Measurements from ENCODE around the gene OPN5. TPM values are rescaled to one million over a fixed set of nuclear protein-coding genes. Genes with fewer than 3 reads are reported as not detected.
A peak's percentile ranks its signal among the peaks of the same experiment; 100 is the strongest.
"Not testable (repeated sequence)": the region's sequence is repeated elsewhere in the genome, so short reads cannot be mapped to it uniquely, and the experiment has no call there.

Gene OPN5, protein sequence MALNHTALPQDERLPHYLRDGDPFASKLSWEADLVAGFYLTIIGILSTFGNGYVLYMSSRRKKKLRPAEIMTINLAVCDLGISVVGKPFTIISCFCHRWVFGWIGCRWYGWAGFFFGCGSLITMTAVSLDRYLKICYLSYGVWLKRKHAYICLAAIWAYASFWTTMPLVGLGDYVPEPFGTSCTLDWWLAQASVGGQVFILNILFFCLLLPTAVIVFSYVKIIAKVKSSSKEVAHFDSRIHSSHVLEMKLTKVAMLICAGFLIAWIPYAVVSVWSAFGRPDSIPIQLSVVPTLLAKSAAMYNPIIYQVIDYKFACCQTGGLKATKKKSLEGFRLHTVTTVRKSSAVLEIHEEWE
- not detected for polyA plus RNA-seq (ENCODE audit: low read depth in 6 of 6)

GRCh38 chr6:47781732-47782131 is at the start of gene OPN5:
Gene OPN5, plus strand, starts transcription at chr6:47782032. Its CDS starts 35 bp downstream, at chr6:47782067.
- Mint-ChIP-seq H3K27me3 (peaks cover 8 to 21% (median 10%) of the 10 kb centered on the region in 3 donors), H3K27ac (no peak within 1 kb of the TSS), H3K4me1 (peaks cover 0 to 6% (median 0%) of the 10 kb centered on the region in 3 donors), H3K4me3 (no peak within 1 kb of the TSS), H3K9me3 (no peaks in the 10 kb centered on the region), H3K36me3 (no peaks in the 10 kb centered on the region)
- DNase-seq (no peak), ATAC-seq (ENCODE audit: low read depth in 2 of 2) (no peak)

DNA sequence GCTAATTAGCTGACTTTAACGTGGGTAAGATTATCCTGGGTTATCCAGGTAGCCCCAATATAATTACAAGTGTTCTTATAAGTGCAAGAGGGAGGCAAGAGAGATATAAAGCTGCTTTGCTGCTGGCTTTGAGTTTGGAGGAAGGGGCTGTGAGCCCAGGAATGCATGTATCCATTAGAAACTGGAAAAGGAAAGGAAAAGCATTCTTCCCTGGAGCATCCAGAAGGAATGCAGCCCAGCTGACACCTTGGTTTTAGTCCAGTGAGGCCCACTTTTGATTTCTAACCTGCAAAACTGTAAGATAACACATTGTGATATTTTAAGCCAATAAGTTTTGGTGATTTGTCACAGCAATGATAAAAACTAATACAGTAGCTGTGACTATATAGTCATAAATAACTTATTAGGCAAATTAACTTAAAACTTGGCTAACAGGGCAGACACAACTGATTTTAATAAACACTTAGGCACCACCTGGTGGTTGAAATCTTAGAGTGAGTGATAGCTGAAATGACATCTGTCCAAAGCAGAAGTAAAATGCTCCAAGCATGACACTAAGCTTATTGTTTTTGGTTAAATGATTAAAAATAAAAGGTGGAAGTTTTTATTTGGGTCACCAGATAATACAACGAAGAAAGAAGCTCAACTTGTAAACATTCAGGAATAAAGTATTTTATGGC is 47.8 kb upstream of the OPN5 start:
- Mint-ChIP-seq H3K4me1 (no peaks in the 10 kb centered on the region), H3K4me3 (no peak overlapping the region), H3K9me3 (no peaks in the 10 kb centered on the region), H3K36me3 (no peaks in the 10 kb centered on the region), H3K27me3 (peaks cover 10 to 18% (median 12%) of the 10 kb centered on the region in 3 donors), H3K27ac (peak overlapping the region in 1 of 6 donors; percentile 41)
- ATAC-seq (ENCODE audit: low read depth in 2 of 2), result no peak
- peak; percentile 3 for DNase-seq

DNA sequence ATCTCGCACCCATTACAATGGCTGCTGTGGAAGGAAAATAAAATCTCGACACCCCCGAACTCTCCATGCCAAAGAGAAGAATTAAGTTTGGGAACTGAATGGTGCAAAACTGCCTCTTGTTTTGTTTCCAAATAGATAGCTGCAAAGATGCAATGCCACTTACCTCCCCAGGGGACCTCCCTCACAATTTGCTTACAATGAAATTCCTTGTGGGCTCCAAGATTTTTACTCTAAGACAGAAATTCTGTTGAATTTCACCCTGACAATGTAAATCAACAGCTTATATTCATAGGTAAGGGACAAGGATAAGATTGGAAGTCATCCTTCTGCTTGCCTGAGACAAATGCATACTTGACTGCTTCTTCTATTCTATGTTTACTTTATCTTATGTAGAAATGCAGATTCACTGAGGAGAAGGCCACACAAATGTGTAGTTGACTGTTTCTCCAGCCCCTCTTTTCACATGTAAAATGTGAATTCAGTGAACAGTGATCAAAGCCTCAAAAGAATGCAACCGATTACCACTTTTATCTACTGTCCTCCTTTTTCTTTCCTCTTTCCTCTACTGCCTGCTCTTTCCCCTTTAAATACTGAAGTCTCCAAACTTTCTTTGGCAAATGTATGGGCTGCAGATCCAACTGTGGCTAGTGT is 46.9 kb upstream of the OPN5 start:
- H3K4me1 Mint-ChIP-seq, result no peaks in the 10 kb centered on the region
- no peak for DNase-seq
- H3K27me3 Mint-ChIP-seq, result peaks cover 10 to 18% (median 12%) of the 10 kb centered on the region in 3 donors
- no peaks in the 10 kb centered on the region for H3K9me3 Mint-ChIP-seq
- H3K27ac Mint-ChIP-seq, result no peak overlapping the region
- no peaks in the 10 kb centered on the region for H3K36me3 Mint-ChIP-seq
- no peak for ATAC-seq (ENCODE audit: low read depth in 2 of 2)
- no peak overlapping the region for H3K4me3 Mint-ChIP-seq

DNA sequence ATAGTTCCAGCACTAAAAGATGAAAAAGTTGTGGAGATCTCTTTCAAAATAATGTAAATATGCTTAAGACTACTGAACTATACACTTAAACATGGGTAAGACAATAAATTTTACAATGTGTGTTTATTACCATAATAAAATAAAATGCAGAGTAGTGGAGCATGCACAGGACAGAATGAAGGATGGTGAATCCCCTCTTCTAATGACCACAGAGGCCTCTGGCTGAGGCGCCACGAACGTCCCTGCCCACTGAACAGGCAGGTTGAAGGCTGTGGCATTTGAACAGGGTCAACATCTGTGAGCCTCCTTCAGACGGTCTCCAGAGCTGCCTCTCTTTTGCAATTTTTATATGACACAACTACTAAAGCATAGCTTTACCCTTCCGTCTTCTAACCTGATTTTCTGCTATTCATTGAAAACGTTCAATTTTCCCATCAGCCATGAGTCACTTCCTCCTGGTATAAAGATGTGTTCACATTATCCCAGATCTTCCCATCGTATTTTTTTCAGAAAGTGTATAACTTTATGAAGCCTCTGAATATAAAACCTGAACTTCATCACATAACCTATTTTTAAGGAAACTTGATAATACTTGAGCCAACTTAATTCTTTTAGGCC is 45.6 kb upstream of the OPN5 start:
- Mint-ChIP-seq H3K9me3 (no peaks in the 10 kb centered on the region), H3K36me3 (no peaks in the 10 kb centered on the region), H3K4me3 (no peak overlapping the region), H3K4me1 (no peaks in the 10 kb centered on the region), H3K27ac (no peak overlapping the region), H3K27me3 (peaks cover 6 to 18% (median 10%) of the 10 kb centered on the region in 3 donors)
- no peak for DNase-seq
- ATAC-seq (ENCODE audit: low read depth in 2 of 2), result no peak

- ATAC-seq (ENCODE audit: low read depth in 2 of 2) (no peak), DNase-seq (no peak)
- Mint-ChIP-seq H3K27me3 (peaks cover 0 to 18% (median 6%) of the 10 kb centered on the region in 3 donors), H3K4me1 (no peaks in the 10 kb centered on the region), H3K4me3 (no peak overlapping the region), H3K36me3 (no peaks in the 10 kb centered on the region), H3K27ac (peak overlapping the region in 1 of 6 donors; percentile 70), H3K9me3 (no peaks in the 10 kb centered on the region)
These were observed 44.4 kb upstream of the OPN5 start for GRCh38 chr6:47737406-47737805.

DNA sequence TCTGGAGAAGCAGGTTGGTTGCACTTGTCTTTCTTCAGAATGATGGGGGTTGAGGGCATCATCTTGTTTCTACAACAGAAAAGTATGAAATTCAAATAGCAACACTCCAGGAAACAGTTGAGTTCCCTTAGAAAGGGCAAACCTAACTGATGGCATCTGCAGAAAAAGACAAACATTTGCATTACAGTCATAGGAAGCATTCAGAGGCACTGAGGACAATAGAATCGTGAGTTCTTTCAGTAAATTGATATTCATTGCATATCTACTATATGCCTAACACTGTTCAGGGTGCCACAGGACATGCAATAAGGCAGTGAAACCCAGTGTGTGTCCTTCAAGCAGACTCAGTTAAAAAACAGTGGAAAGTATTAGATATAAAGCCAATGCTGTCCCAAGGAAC is 41.1 kb upstream of the OPN5 start:
- Mint-ChIP-seq H3K36me3 (no peaks in the 10 kb centered on the region), H3K27ac (no peak overlapping the region), H3K4me3 (no peak overlapping the region), H3K4me1 (no peaks in the 10 kb centered on the region), H3K9me3 (peaks cover 0 to 6% (median 0%) of the 10 kb centered on the region in 7 donors), H3K27me3 (peaks cover 0 to 11% (median 8%) of the 10 kb centered on the region in 3 donors)
- DNase-seq (no peak), ATAC-seq (ENCODE audit: low read depth in 2 of 2) (no peak)

GRCh38 chr6:47741807-47742206 is 40.0 kb upstream of the OPN5 start:
- Mint-ChIP-seq H3K9me3 (peaks cover 0 to 6% (median 2%) of the 10 kb centered on the region in 7 donors), H3K27ac (no peak overlapping the region), H3K4me1 (no peaks in the 10 kb centered on the region), H3K4me3 (no peak overlapping the region), H3K36me3 (no peaks in the 10 kb centered on the region), H3K27me3 (peaks cover 0 to 5% (median 4%) of the 10 kb centered on the region in 3 donors)
- DNase-seq (no peak), ATAC-seq (ENCODE audit: low read depth in 2 of 2) (no peak)

GRCh38 chr6:47743744-47744143 is 38.1 kb upstream of the OPN5 start:
- H3K4me3 Mint-ChIP-seq, result no peak overlapping the region
- H3K27ac Mint-ChIP-seq, result no peak overlapping the region
- peaks cover 0 to 6% (median 2%) of the 10 kb centered on the region in 7 donors for H3K9me3 Mint-ChIP-seq
- H3K4me1 Mint-ChIP-seq, result no peaks in the 10 kb centered on the region
- DNase-seq, result no peak
- no peak for ATAC-seq (ENCODE audit: low read depth in 2 of 2)
- H3K36me3 Mint-ChIP-seq, result no peaks in the 10 kb centered on the region
- H3K27me3 Mint-ChIP-seq, result peaks cover 0 to 5% (median 4%) of the 10 kb centered on the region in 3 donors

- not testable (repeated sequence) for ATAC-seq (ENCODE audit: low read depth in 2 of 2); H3K27me3 Mint-ChIP-seq; H3K9me3 Mint-ChIP-seq; H3K4me1 Mint-ChIP-seq; H3K4me3 Mint-ChIP-seq; DNase-seq; H3K36me3 Mint-ChIP-seq
- H3K27ac Mint-ChIP-seq, result peak overlapping the region in 1 of 6 donors; percentile 69
These were observed 36.6 kb upstream of the OPN5 start for GRCh38 chr6:47745269-47745668.

DNA sequence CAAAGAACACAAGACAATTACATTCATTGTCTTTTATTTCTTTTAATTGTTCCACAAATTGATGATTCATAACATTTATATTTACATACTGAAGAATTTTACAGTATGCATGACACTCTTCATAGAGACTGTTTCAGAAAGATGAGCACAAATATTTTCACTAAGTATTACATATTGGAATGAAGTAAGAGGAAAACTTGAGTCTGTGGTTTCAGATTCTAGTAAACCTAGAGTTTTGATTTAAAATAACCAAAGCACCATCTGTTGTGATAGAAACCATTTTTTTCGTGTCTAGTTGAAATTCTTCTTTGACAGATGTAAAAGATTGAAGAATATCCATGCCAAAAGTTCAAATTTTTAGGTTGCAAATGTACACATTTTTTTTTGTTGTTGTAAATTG is 32.1 kb upstream of the OPN5 start:
- Mint-ChIP-seq H3K4me3 (no peak overlapping the region), H3K36me3 (no peaks in the 10 kb centered on the region), H3K9me3 (peaks cover 0 to 21% (median 6%) of the 10 kb centered on the region in 7 donors), H3K4me1 (no peaks in the 10 kb centered on the region), H3K27me3 (peaks cover 5 to 17% (median 15%) of the 10 kb centered on the region in 3 donors), H3K27ac (no peak overlapping the region)
- ATAC-seq (ENCODE audit: low read depth in 2 of 2), result no peak
- no peak for DNase-seq

GRCh38 chr6:47752801-47753200 is 29.0 kb upstream of the OPN5 start:
- Mint-ChIP-seq H3K27ac (no peak overlapping the region), H3K4me1 (no peaks in the 10 kb centered on the region), H3K9me3 (peaks cover 0 to 18% (median 5%) of the 10 kb centered on the region in 7 donors), H3K4me3 (no peak overlapping the region), H3K27me3 (peaks cover 10 to 27% (median 24%) of the 10 kb centered on the region in 3 donors), H3K36me3 (no peaks in the 10 kb centered on the region)
- DNase-seq (no peak), ATAC-seq (ENCODE audit: low read depth in 2 of 2) (no peak)

DNA sequence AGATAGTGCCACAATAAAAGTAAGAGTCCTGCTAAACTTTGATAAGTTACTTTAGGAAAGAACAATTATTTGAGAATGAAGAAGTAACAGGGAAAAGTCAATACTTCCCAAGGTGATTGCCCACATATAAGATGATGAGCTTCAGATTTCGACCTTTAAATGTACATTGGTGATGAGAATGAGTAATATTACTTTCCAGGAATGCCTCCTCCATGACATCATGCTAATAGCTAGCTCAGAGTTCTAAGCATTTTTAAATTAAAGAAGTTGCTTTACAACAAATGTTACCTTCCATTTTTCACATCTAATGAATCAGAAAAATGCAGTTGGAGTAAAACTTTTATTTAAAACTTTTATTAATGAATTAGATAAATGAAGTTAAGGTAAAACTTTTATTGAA is 22.5 kb upstream of the OPN5 start:
- no peak for ATAC-seq (ENCODE audit: low read depth in 2 of 2)
- no peak overlapping the region for H3K27ac Mint-ChIP-seq
- H3K36me3 Mint-ChIP-seq, result no peaks in the 10 kb centered on the region
- peaks cover 0 to 6% (median 2%) of the 10 kb centered on the region in 7 donors for H3K9me3 Mint-ChIP-seq
- peaks cover 9 to 13% (median 10%) of the 10 kb centered on the region in 3 donors for H3K27me3 Mint-ChIP-seq
- DNase-seq, result no peak
- H3K4me3 Mint-ChIP-seq, result no peak overlapping the region
- H3K4me1 Mint-ChIP-seq, result no peaks in the 10 kb centered on the region

GRCh38 chr6:47762502-47762901 is 19.3 kb upstream of the OPN5 start:
- Mint-ChIP-seq H3K27me3 (peaks cover 0 to 9% (median 2%) of the 10 kb centered on the region in 3 donors), H3K27ac (no peak overlapping the region), H3K9me3 (peaks cover 2 to 11% (median 5%) of the 10 kb centered on the region in 7 donors), H3K36me3 (no peaks in the 10 kb centered on the region), H3K4me3 (no peak overlapping the region), H3K4me1 (no peaks in the 10 kb centered on the region)
- DNase-seq (no peak), ATAC-seq (ENCODE audit: low read depth in 2 of 2) (no peak)
